Measurements from ENCODE around the gene TRPV2.

GRCh38 chr17:16428098-16428882 is 12.9 kb downstream of the TRPV2 start:
- TF ChIP-seq EZH2 (IDR thresholded peaks at IDR 0.05; ENCODE audit: borderline replicate concordance, low read depth, low read length, severe bottlenecking) = no peak
- TF ChIP-seq CTCF (IDR thresholded peaks at IDR 0.05; ENCODE audit: borderline replicate concordance, extremely low read depth, low read length, poor library complexity, severe bottlenecking) = peak; percentile 66
